Stimulated activated CD8-positive, alpha-beta memory T cell treated with anti-CD3 and anti-CD28 coated beads, Interleukin-12 subunit alpha, Interleukin-12 subunit beta, amount 100 ng/mL, for 4 hours (primary cell): Measurements from ENCODE around the gene FAM20A.
"Not testable (repeated sequence)": the region's sequence is repeated elsewhere in the genome, so short reads cannot be mapped to it uniquely, and the experiment has no call there.

Experiments used
- DNase-seq: peaks from one replicate; pipeline ENCODE4 v3.0.0-alpha.2; 2020; ENCODE audit warnings: low read depth

Gene FAM20A

DNA sequence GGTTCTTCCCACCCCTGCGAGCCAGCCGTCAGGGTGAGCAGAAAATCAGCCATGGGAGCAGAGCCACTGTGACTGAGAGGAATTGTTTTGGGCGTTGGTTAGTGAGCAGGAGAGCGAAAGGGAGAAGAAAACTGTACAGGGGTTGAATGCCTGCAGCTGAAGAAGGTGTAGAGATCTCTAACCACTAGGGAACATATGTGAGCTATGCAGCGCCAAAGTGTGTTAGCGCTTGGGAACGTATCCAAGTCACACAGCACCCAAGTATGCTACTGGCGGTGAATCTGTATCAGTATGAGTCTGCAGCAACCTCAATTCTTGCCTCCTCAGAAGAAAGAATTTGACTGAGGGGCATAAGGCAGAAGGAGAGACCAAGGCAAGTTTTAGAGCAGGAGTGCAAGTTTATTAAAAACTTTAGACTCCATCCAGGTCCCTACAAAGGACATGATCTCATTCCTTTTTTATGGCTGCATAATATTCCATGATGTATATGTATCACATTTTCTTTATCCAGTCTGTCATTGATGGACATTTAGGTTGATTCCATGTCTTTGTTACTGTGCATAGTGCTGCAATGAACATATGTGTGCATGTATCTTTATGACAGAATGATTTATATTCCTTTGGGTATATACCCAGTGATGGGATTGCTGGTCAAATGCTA is 108.6 kb downstream of the FAM20A start:
- not testable (repeated sequence) for DNase-seq

DNA sequence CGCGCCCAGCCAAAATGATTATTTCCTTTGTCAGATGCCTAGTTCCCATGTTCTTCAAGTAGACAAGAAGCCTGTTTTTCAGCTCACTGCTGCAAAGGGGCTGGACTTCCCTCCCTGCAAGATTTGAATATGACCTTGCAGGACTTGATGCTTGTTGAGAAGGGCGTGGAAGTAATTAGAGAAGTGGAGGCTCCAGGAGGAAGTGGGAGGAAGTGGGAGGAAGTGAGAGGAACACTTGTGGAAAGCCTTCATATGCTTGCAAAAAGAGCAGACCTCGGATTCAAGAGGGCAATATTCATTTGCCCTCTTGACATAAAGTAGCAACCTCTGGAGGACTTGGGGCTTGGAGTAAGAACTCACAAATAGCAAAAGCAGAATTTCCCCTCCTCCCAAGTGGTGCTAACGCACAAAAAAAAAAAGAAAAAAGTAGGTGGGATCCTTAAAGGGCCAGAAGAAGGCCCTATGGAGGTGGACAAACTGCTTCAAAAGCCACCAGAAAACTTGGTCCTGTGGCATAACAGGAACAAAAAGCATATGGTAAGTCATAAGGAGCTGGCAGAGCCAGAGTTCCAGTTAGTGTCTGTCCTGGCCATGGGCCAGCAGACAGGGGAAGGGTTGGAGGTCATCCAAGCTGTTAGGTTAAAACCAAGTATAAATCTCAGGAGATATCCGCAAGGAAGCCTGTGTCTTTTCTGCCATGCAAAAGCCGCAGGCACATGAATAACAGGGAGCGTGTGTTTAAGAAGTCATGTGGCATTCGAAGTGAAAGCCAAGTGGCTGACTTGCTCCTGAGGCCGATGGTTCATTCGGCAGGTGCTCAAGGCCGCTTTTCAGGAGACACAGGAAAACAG is 109.6 kb downstream of the FAM20A start:
- DNase-seq = no peak

DNA sequence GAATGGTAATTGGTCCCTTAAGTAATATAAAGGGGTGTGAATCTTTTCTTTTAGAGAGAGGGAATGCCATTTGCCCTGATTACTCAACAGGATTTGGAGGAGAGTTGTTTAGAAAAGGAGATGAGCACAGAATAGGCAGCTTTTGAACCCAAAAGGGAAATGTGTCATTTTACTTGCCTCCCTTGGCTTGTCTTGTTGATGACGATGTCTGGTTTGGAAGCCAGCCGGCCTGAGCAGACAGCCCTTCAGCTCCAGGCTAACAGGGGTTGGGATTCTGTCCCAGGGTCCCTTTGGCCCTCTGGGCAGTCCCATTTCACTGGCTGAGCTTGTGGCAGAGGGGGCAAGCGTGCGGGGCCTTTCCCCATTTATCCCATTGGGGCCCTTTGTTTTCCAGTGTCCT is 111.2 kb downstream of the FAM20A start:
- no peak for DNase-seq
